Measurements from ENCODE around the gene TSHZ3.

DNA sequence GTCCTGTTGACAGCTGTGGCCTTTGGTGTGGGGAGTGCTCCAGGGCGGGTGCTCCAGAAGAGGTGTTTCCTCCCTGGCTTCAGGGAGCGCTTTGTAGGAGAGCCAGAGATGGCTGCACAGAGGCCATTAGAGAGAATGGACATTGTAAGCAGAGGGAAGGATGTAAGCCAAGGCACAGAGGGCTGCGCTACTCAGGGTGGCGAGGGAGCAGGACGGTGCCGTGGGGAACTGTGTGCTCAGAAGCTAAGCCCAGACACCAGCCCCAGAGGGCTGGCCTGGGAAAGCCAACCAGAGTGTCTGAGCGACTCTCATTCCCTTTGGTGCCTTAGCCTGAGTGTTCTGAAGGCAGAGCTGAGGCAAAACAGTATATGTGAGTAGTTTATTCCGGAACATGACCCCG lies 92.2 kb downstream of the TSHZ3 start:
- TF ChIP-seq, protein P1, sequence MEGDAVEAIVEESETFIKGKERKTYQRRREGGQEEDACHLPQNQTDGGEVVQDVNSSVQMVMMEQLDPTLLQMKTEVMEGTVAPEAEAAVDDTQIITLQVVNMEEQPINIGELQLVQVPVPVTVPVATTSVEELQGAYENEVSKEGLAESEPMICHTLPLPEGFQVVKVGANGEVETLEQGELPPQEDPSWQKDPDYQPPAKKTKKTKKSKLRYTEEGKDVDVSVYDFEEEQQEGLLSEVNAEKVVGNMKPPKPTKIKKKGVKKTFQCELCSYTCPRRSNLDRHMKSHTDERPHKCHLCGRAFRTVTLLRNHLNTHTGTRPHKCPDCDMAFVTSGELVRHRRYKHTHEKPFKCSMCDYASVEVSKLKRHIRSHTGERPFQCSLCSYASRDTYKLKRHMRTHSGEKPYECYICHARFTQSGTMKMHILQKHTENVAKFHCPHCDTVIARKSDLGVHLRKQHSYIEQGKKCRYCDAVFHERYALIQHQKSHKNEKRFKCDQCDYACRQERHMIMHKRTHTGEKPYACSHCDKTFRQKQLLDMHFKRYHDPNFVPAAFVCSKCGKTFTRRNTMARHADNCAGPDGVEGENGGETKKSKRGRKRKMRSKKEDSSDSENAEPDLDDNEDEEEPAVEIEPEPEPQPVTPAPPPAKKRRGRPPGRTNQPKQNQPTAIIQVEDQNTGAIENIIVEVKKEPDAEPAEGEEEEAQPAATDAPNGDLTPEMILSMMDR (IDR thresholded peaks at IDR 0.05): no peak
- TF ChIP-seq POLR2A (IDR thresholded peaks at IDR 0.05): no peak
